COLO668 (cell line): ENCODE data around the gene C11orf86.
"Not testable (repeated sequence)": the region's sequence is repeated elsewhere in the genome, so short reads cannot be mapped to it uniquely, and the experiment has no call there.

Experiments
- DNase-seq: peaks from one replicate; lab custom pipeline; 2025; ENCODE audit not compliant: unreplicated experiment; lab: John Stamatoyannopoulos, UW

The C11orf86 gene

GRCh38 chr11:66974724-66975404, at the start of gene C11orf86:
C11orf86 (plus strand) TSS chr11:66975304; CDS start chr11:66975363, 59 bp downstream.
- no peak for DNase-seq

- DNase-seq: no peak
Measured at GRCh38 chr11:66929753-66930152, 45.4 kb upstream of the C11orf86 start.

GRCh38 chr11:66932543-66932942, 42.6 kb upstream of the C11orf86 start:
- DNase-seq: no peak

GRCh38 chr11:66933531-66933930, 41.6 kb upstream of the C11orf86 start:
- DNase-seq: no peak

- DNase-seq: no peak
Measured at GRCh38 chr11:66934950-66935779, 39.9 kb upstream of the C11orf86 start.

- DNase-seq: no peak
Measured at GRCh38 chr11:66936311-66936711, 38.8 kb upstream of the C11orf86 start.

GRCh38 chr11:66937193-66937733, 37.8 kb upstream of the C11orf86 start:
- DNase-seq: no peak

- DNase-seq: no peak
Measured at GRCh38 chr11:66938582-66939135, 36.4 kb upstream of the C11orf86 start.

- DNase-seq: peak; percentile 80
Measured at GRCh38 chr11:66950112-66950535, 25.0 kb upstream of the C11orf86 start.

GRCh38 chr11:66951135-66951534, 24.0 kb upstream of the C11orf86 start:
- DNase-seq: no peak

GRCh38 chr11:66951927-66952337, 23.2 kb upstream of the C11orf86 start:
- peak; percentile 67 for DNase-seq

- no peak for DNase-seq
Measured at GRCh38 chr11:66953081-66953833, 21.8 kb upstream of the C11orf86 start.

GRCh38 chr11:66956689-66957290, 18.3 kb upstream of the C11orf86 start:
- DNase-seq: no peak

- peak; percentile 85 for DNase-seq
Measured at GRCh38 chr11:66957971-66958231, 17.2 kb upstream of the C11orf86 start.

- peak; percentile 99 for DNase-seq
Measured at GRCh38 chr11:66958232-66958955, 16.7 kb upstream of the C11orf86 start, which contains the start of gene PC. PC (minus strand) TSS chr11:66958383; CDS start chr11:66872159, 86,224 bp downstream.

- DNase-seq: no peak
Measured at GRCh38 chr11:66958956-66959274, 16.2 kb upstream of the C11orf86 start.

- not testable (repeated sequence) for DNase-seq
Measured at GRCh38 chr11:66961691-66962213, 13.4 kb upstream of the C11orf86 start.

GRCh38 chr11:66962247-66962646, 12.9 kb upstream of the C11orf86 start:
- DNase-seq: no peak

- DNase-seq: no peak
Measured at GRCh38 chr11:66962801-66963200, 12.3 kb upstream of the C11orf86 start.

- no peak for DNase-seq
Measured at GRCh38 chr11:66964495-66964894, 10.6 kb upstream of the C11orf86 start.
